ENCODE data around the gene SSPN. TPM values are rescaled to one million over a fixed set of nuclear protein-coding genes. Genes with fewer than 3 reads are reported as not detected.

Gene SSPN
- 1 to 10 TPM; 1.3 to 3.7 TPM for total RNA-seq
- 3.8 TPM for polyA plus RNA-seq (2013, experiment 1 of 2)
- 3.8 TPM for polyA plus RNA-seq (2013, experiment 2 of 2)
- long read RNA-seq, experiment 1, partial matches to known transcripts, result 0 of 1 reads
- long read RNA-seq, experiment 1, other reads (novel, unspliced or antisense), result 1 of 1 reads
- long read RNA-seq, experiment 2, full-length matches to known transcripts, result 3 of 4 reads
- long read RNA-seq, experiment 2, partial matches to known transcripts, result 0 of 4 reads
- long read RNA-seq, experiment 2, other reads (novel, unspliced or antisense), result 1 of 4 reads
- long read RNA-seq, experiment 3, partial matches to known transcripts, result 0 of 2 reads
- long read RNA-seq, experiment 3, other reads (novel, unspliced or antisense), result 1 of 2 reads
- long read RNA-seq, experiment 4, partial matches to known transcripts, result 0 of 1 reads
- long read RNA-seq, experiment 4, other reads (novel, unspliced or antisense), result 0 of 1 reads

- Histone ChIP-seq H3K27ac (ENCODE audit: low read depth, low read length) (no peak within 1 kb of the TSS), H3K4me1 (ENCODE audit: control insufficient read depth, insufficient read depth, low read length) (no peaks in the 10 kb centered on the region), H3K36me3 (ENCODE audit: control insufficient read depth, insufficient read depth, low read length) (no peaks in the 10 kb centered on the region), H3K9ac (ENCODE audit: extremely low read depth, low read length, poor library complexity, severe bottlenecking) (no peak within 1 kb of the TSS), H3K4me3 (ENCODE audit: low read length) (peak within 1 kb of the TSS; percentile 78), H3K9me3 (ENCODE audit: control insufficient read depth, low read length) (no peaks in the 10 kb centered on the region), H3K27me3 (ENCODE audit: control insufficient read depth, insufficient read depth, low read length, poor library complexity, severe bottlenecking) (peaks cover 49% of the 10 kb centered on the region)
- Mint-ChIP-seq H3K27ac (peak within 1 kb of the TSS; percentile 64), H3K4me3 (peak within 1 kb of the TSS; percentile 76), H3K27me3 (ENCODE audit: insufficient read depth) (peaks cover 51% of the 10 kb centered on the region), H3K4me1 (peaks cover 11% of the 10 kb centered on the region), H3K36me3 (ENCODE audit: low read depth) (no peaks in the 10 kb centered on the region), H3K9me3 (no peaks in the 10 kb centered on the region)
- 0 to 5% methylated on average over 14 to 35 of the region's 35 CpGs for WGBS, 2 experiments (ENCODE audit: insufficient coverage in 1 of 2, insufficient read length in 1 of 2)
- TF ChIP-seq CTCF (conservative IDR thresholded peaks at IDR 0.05), result no peak
- peak; percentile 86 for DNase-seq
These were observed at the start of gene SSPN for GRCh38 chr12:26195250-26195640. TSS of gene SSPN (plus strand) at chr12:26195573. CDS start at chr12:26195673, 100 bp downstream.

GRCh38 chr12:26148291-26148690, 47.1 kb upstream of the SSPN start:
- Mint-ChIP-seq H3K36me3 (ENCODE audit: low read depth) (no peaks in the 10 kb centered on the region), H3K4me1 (peaks cover 7% of the 10 kb centered on the region), H3K4me3 (no peak overlapping the region), H3K9me3 (no peaks in the 10 kb centered on the region), H3K27me3 (ENCODE audit: insufficient read depth) (peaks cover 3% of the 10 kb centered on the region), H3K27ac (no peak overlapping the region)
- no peaks in the 10 kb centered on the region for H3K36me3 ChIP-seq (ENCODE audit: control insufficient read depth, insufficient read depth, low read length)
- H3K9ac ChIP-seq (ENCODE audit: extremely low read depth, low read length, poor library complexity, severe bottlenecking), result no peak overlapping the region
- no peak overlapping the region for H3K4me3 ChIP-seq (ENCODE audit: low read length)
- 85 to 88% methylated on average over 7 of the region's 7 CpGs for WGBS, 2 experiments (ENCODE audit: insufficient coverage in 1 of 2, insufficient read length in 1 of 2)
- H3K9me3 ChIP-seq (ENCODE audit: control insufficient read depth, low read length), result no peaks in the 10 kb centered on the region
- no peak for DNase-seq
- peaks cover 9% of the 10 kb centered on the region for H3K27me3 ChIP-seq (ENCODE audit: control insufficient read depth, insufficient read depth, low read length, poor library complexity, severe bottlenecking)
- H3K4me1 ChIP-seq (ENCODE audit: control insufficient read depth, insufficient read depth, low read length), result no peaks in the 10 kb centered on the region
- no peak for TF ChIP-seq CTCF (conservative IDR thresholded peaks at IDR 0.05)
- no peak overlapping the region for H3K27ac ChIP-seq (ENCODE audit: low read depth, low read length)

- H3K36me3 ChIP-seq (ENCODE audit: control insufficient read depth, insufficient read depth, low read length), result no peaks in the 10 kb centered on the region
- no peak for DNase-seq
- no peaks in the 10 kb centered on the region for H3K36me3 Mint-ChIP-seq (ENCODE audit: low read depth)
- no peak overlapping the region for H3K4me3 ChIP-seq (ENCODE audit: low read length)
- no peaks in the 10 kb centered on the region for H3K9me3 ChIP-seq (ENCODE audit: control insufficient read depth, low read length)
- no peak overlapping the region for H3K27ac ChIP-seq (ENCODE audit: low read depth, low read length)
- no peaks in the 10 kb centered on the region for H3K27me3 Mint-ChIP-seq (ENCODE audit: insufficient read depth)
- TF ChIP-seq CTCF (conservative IDR thresholded peaks at IDR 0.05), result no peak
- H3K9me3 Mint-ChIP-seq, result no peaks in the 10 kb centered on the region
- H3K27ac Mint-ChIP-seq, result no peak overlapping the region
- H3K4me3 Mint-ChIP-seq, result no peak overlapping the region
- no peaks in the 10 kb centered on the region for H3K27me3 ChIP-seq (ENCODE audit: control insufficient read depth, insufficient read depth, low read length, poor library complexity, severe bottlenecking)
- H3K4me1 Mint-ChIP-seq, result peaks cover 7% of the 10 kb centered on the region
- H3K9ac ChIP-seq (ENCODE audit: extremely low read depth, low read length, poor library complexity, severe bottlenecking), result no peak overlapping the region
- 69 to 86% methylated on average over 4 to 5 of the region's 5 CpGs for WGBS, 2 experiments (ENCODE audit: insufficient coverage in 1 of 2, insufficient read length in 1 of 2)
- H3K4me1 ChIP-seq (ENCODE audit: control insufficient read depth, insufficient read depth, low read length), result no peaks in the 10 kb centered on the region
These were observed 45.3 kb upstream of the SSPN start for GRCh38 chr12:26149968-26150500.
